ENCODE results near the gene SHROOM2. TPM values are rescaled to one million over a fixed set of nuclear protein-coding genes. Genes with fewer than 3 reads are reported as not detected.

Gene SHROOM2
- total and polyA plus RNA-seq, 9 of the 15 experiments (the other 6 are each of a cell fraction or from before 2014, with no cell fraction given): not detected

GRCh38 chrX:9866633-9867032 lies 80.4 kb downstream of the SHROOM2 start:
- no peak overlapping the region for H3K9ac ChIP-seq (ENCODE audit: insufficient read depth in 1 of 2, low read depth in 2 of 2, low read length in 2 of 2)
- no TSS peak for BruUV-seq (replicated peaks)
- FAIRE-seq: no peak
- ATAC-seq: no peak
- H3K36me3 ChIP-seq (ENCODE audit: control insufficient read depth, insufficient read depth, low read length): no peaks in the 10 kb centered on the region
- no peaks in the 10 kb centered on the region for H4K20me1 ChIP-seq (replicated peaks; ENCODE audit: control insufficient read depth, insufficient read depth, low read length)
- no peak for DNase-seq (ENCODE audit: extremely low read depth in 1 of 4, low spot score in 3 of 4)
- no peak overlapping the region for H3K4me2 ChIP-seq (ENCODE audit: insufficient read depth, low read length)
- H3K9me3 ChIP-seq (replicated peaks; ENCODE audit: control insufficient read depth, insufficient read depth, low read depth, low read length): no peaks in the 10 kb centered on the region
- H3K4me1 ChIP-seq (replicated peaks in 1 of 2; ENCODE audit: control insufficient read depth in 2 of 2, insufficient read depth in 2 of 2, low read length in 2 of 2): no peaks in the 10 kb centered on the region
- WGBS (ENCODE audit: insufficient coverage, low coverage, missing lambda C conversion rate): 1% methylated on average over 12 of the region's 13 CpGs
- no peak overlapping the region for H3K27ac ChIP-seq (ENCODE audit: extremely low read depth, low read depth, low read length)
- no peak for TF ChIP-seq POLR2H (tag; IDR thresholded peaks at IDR 0.05; ENCODE audit: low read depth)
- no peak for TF ChIP-seq RFX7 (CRISPR knock-in tag; IDR thresholded peaks at IDR 0.05)
- no peak for TF ChIP-seq ATF1 (CRISPR knock-in tag; IDR thresholded peaks at IDR 0.05)
- no peak for TF ChIP-seq ATF1 (tag; IDR thresholded peaks at IDR 0.05)
- TF ChIP-seq ZFP36 (IDR thresholded peaks at IDR 0.05; ENCODE audit: low read depth, low read length, partially characterized antibody): no peak
- TF ChIP-seq SAFB (IDR thresholded peaks at IDR 0.05; ENCODE audit: borderline replicate concordance, low read depth, low read length): no peak
- TF ChIP-seq ZNF347 (CRISPR knock-in tag; IDR thresholded peaks at IDR 0.05; ENCODE audit: low read depth): no peak
- no peak for TF ChIP-seq RBM17 (IDR thresholded peaks at IDR 0.05; ENCODE audit: borderline replicate concordance, low read depth, low read length)
- no peak for TF ChIP-seq RBM22 (IDR thresholded peaks at IDR 0.05; ENCODE audit: low read depth, low read length, poor library complexity, severe bottlenecking)
- TF ChIP-seq ZBED1 (IDR thresholded peaks at IDR 0.05): no peak
- CTCF ChIA-PET (ENCODE audit: low intra/inter-chr PET ratio): interaction anchor here (0.9 kb wide), 1 partner anchor 253 kb away, joined by 3 read pairs; no protein-coding TSS in a partner anchor
- no peak overlapping the region for H2AFZ ChIP-seq (ENCODE audit: low read depth, low read length)
- in situ Hi-C loops (cut with MboI): no loop called here
- intact Hi-C loops (cut with micrococcal nuclease): no loop called here
- H3K27me3 ChIP-seq (ENCODE audit: control insufficient read depth in 2 of 2, insufficient read depth in 2 of 2, low read length in 2 of 2): peaks cover 0 to 19% of the 10 kb centered on the region in 2 experiments; a peak in 2 of 5 replicates
- no peaks in the 10 kb centered on the region for H3K9me1 ChIP-seq (ENCODE audit: control insufficient read depth, insufficient read depth, low read length)
- H3K4me3 ChIP-seq: no peak overlapping the region
- POLR2A ChIA-PET: no interaction called here
- H3K79me2 ChIP-seq (ENCODE audit: control insufficient read depth, insufficient read depth, low read length): no peaks in the 10 kb centered on the region
